Keratinocyte (primary cell): ENCODE results near the gene OTOA.

ENCODE experiments used
- EZH2 ChIP-seq: IDR thresholded peaks from one replicate; pipeline ENCODE4 v1.6.1; 2012; ENCODE audit warnings: inconsistent platforms, mild to moderate bottlenecking, low read length, moderate library complexity
- TF ChIP-seq, protein P1 (sequence below), 3 experiments: IDR thresholded peaks in 1 of 3; conservative IDR thresholded peaks in 1 of 3; optimal IDR thresholded peaks in 1 of 3; 2 replicates in 2 of 3; 3 replicates in 1 of 3; pipeline versions ENCODE3 to v1.5.1; 2011; ENCODE audit warnings: low read length in 3 of 3, mild to moderate bottlenecking in 3 of 3, moderate library complexity in 2 of 3, control low read depth in 1 of 3, inconsistent platforms in 1 of 3; ENCODE audit not compliant: insufficient read depth in 2 of 3; ENCODE audit errors: extremely low read depth in 1 of 3

DNA sequence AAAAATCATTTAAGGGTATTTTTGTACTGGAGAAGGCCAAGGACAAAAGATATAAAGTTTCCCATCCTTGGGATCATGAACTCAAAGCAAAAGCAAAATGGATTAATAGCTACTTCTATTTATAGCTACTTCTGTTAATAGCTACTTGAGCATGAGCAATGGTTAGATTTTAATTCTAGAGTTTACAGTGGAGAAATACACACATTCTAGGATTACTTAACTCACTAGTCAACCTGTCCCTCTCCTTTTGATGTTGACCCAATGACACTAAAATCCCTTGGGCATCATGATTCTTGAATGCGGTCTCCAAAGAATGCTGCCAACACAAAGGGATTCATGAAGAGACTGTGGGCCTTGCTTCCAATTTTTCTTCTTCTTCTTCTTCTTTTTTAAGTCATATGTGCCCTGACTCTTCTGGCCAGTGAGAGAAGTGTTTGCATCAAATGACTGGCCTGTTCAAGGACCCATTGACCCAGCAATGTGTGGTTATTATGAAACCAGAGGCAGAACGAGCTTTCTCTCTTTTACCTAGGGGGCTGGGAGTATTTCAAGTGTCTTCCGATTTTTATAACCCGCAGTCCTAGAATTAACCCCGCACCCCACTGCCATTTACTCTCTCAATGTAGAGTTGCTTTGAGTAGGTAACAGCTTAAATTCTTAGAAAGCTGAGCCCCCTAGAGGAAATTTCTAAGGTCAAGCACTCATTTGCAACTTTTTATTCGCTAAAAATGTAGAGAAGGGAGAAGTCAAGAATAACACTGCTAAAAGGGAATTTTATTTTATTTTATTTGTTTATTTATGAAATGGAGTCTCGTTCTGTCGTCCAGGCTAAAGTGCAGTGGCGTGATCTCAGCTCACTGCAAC, 34.6 kb downstream of the OTOA start:
- TF ChIP-seq, protein P1, sequence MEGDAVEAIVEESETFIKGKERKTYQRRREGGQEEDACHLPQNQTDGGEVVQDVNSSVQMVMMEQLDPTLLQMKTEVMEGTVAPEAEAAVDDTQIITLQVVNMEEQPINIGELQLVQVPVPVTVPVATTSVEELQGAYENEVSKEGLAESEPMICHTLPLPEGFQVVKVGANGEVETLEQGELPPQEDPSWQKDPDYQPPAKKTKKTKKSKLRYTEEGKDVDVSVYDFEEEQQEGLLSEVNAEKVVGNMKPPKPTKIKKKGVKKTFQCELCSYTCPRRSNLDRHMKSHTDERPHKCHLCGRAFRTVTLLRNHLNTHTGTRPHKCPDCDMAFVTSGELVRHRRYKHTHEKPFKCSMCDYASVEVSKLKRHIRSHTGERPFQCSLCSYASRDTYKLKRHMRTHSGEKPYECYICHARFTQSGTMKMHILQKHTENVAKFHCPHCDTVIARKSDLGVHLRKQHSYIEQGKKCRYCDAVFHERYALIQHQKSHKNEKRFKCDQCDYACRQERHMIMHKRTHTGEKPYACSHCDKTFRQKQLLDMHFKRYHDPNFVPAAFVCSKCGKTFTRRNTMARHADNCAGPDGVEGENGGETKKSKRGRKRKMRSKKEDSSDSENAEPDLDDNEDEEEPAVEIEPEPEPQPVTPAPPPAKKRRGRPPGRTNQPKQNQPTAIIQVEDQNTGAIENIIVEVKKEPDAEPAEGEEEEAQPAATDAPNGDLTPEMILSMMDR (optimal IDR thresholded peaks at IDR 0.05 in 1 of 3, IDR thresholded peaks at IDR 0.05 in 1 of 3, conservative IDR thresholded peaks at IDR 0.05 in 1 of 3; ENCODE audit: extremely low read depth in 1 of 3, insufficient read depth in 2 of 3, low read length in 3 of 3): no peak
- TF ChIP-seq EZH2: no peak
